ENCODE data around the gene CDKL1.
A peak's percentile ranks its signal among the peaks of the same experiment; 100 is the strongest.

CDKL1 gene

GRCh38 chr14:50335389-50335788, 61.3 kb downstream of the CDKL1 start:
- no peaks in the 10 kb centered on the region for H3K9me3 ChIP-seq (ENCODE audit: severe bottlenecking)
- DNase-seq (ENCODE audit: low spot score): no peak
- no peak for ATAC-seq (ENCODE audit: low read depth)

GRCh38 chr14:50334211-50334610, 62.5 kb downstream of the CDKL1 start:
- Histone ChIP-seq H3K4me3 (ENCODE audit: severe bottlenecking) (no peak overlapping the region), H3K9me3 (ENCODE audit: severe bottlenecking) (no peaks in the 10 kb centered on the region), H3K36me3 (ENCODE audit: low read depth) (0 out of 2 replicates have a peak, but pooled peaks cover 11% of the 10 kb centered on the region), H3K4me1 (ENCODE audit: insufficient read depth, poor library complexity, severe bottlenecking) (peaks cover 10% of the 10 kb centered on the region), H3K27me3 (ENCODE audit: insufficient read depth, poor library complexity, severe bottlenecking) (no peaks in the 10 kb centered on the region), H3K27ac (ENCODE audit: poor library complexity, severe bottlenecking) (no peak overlapping the region)
- DNase-seq (ENCODE audit: low spot score) (no peak), ATAC-seq (ENCODE audit: low read depth) (no peak)
- TF ChIP-seq CTCF (IDR thresholded peaks at IDR 0.05; ENCODE audit: poor library complexity, severe bottlenecking): no peak

More at GRCh38 chr14:50335389-50335788, 61.3 kb downstream of the CDKL1 start:
- no peak for TF ChIP-seq CTCF (IDR thresholded peaks at IDR 0.05; ENCODE audit: poor library complexity, severe bottlenecking)
- Histone ChIP-seq H3K4me3 (ENCODE audit: severe bottlenecking) (no peak overlapping the region), H3K36me3 (ENCODE audit: low read depth) (0 out of 2 replicates have a peak, but pooled peaks cover 3% of the 10 kb centered on the region), H3K27ac (ENCODE audit: poor library complexity, severe bottlenecking) (no peak overlapping the region), H3K27me3 (ENCODE audit: insufficient read depth, poor library complexity, severe bottlenecking) (no peaks in the 10 kb centered on the region), H3K4me1 (ENCODE audit: insufficient read depth, poor library complexity, severe bottlenecking) (peaks cover 10% of the 10 kb centered on the region)

- H3K27me3 ChIP-seq (ENCODE audit: insufficient read depth, poor library complexity, severe bottlenecking): no peaks in the 10 kb centered on the region
- H3K4me3 ChIP-seq (ENCODE audit: severe bottlenecking): no peak overlapping the region
- no peak for TF ChIP-seq CTCF (IDR thresholded peaks at IDR 0.05; ENCODE audit: poor library complexity, severe bottlenecking)
- H3K36me3 ChIP-seq (ENCODE audit: low read depth): peaks cover 18% of the 10 kb centered on the region; the same call in 1 of the 2 replicates
- ATAC-seq (ENCODE audit: low read depth): peak; percentile 84
- H3K4me1 ChIP-seq (ENCODE audit: insufficient read depth, poor library complexity, severe bottlenecking): peaks cover 10% of the 10 kb centered on the region
- peak overlapping the region; percentile 12 for H3K27ac ChIP-seq (ENCODE audit: poor library complexity, severe bottlenecking)
- H3K9me3 ChIP-seq (ENCODE audit: severe bottlenecking): no peaks in the 10 kb centered on the region
- DNase-seq (ENCODE audit: low spot score): no peak
Observed at GRCh38 chr14:50333014-50333509, 63.6 kb downstream of the CDKL1 start.

GRCh38 chr14:50331596-50331995, 65.1 kb downstream of the CDKL1 start:
- H3K27ac ChIP-seq (ENCODE audit: poor library complexity, severe bottlenecking): no peak overlapping the region
- no peak for DNase-seq (ENCODE audit: low spot score)

More at GRCh38 chr14:50331596-50331995, 65.1 kb downstream of the CDKL1 start:
- ATAC-seq (ENCODE audit: low read depth): no peak
- Histone ChIP-seq H3K36me3 (ENCODE audit: low read depth) (peaks cover 24% of the 10 kb centered on the region), H3K27me3 (ENCODE audit: insufficient read depth, poor library complexity, severe bottlenecking) (no peaks in the 10 kb centered on the region), H3K4me3 (ENCODE audit: severe bottlenecking) (no peak overlapping the region), H3K4me1 (ENCODE audit: insufficient read depth, poor library complexity, severe bottlenecking) (peaks cover 10% of the 10 kb centered on the region), H3K9me3 (ENCODE audit: severe bottlenecking) (no peaks in the 10 kb centered on the region)
- TF ChIP-seq CTCF (IDR thresholded peaks at IDR 0.05; ENCODE audit: poor library complexity, severe bottlenecking): no peak
